CD4-positive, alpha-beta memory T cell (primary cell): Measurements from ENCODE around the gene MPND. TPM values are rescaled to one million over a fixed set of nuclear protein-coding genes. Genes with fewer than 3 reads are reported as not detected.
A peak's percentile ranks its signal among the peaks of the same experiment; 100 is the strongest.

ENCODE experiments used
- CTCF ChIA-PET: fragments of 350-600 bp; sonication (Branson Sonifier 250); formaldehyde crosslinking; loops from one replicate; lab custom pipeline; 2021; ENCODE audit warnings: inconsistent platforms; ENCODE audit not compliant: partially characterized antibody; lab: Charles Lee
- POLR2A ChIA-PET: fragments of 350-600 bp; sonication (Branson Sonifier 250); formaldehyde crosslinking; loops from one replicate; lab custom pipeline; 2021; ENCODE audit not compliant: partially characterized antibody; lab: Charles Lee
- DNase-seq, 5 donors: peaks; one replicate each; pipeline versions ENCODE4 v3.0.0 to v3.0.0-alpha.2; 2020 to 2022; ENCODE audit warnings: mixed read lengths in 1 of 5
- H3K27ac ChIP-seq: one replicate; pipeline ENCODE4 v1.7.0; 2013; ENCODE audit warnings: low read depth, low read length
- H3K27me3 ChIP-seq: 2 replicates; pipeline ENCODE4 v1.7.0; 2013; ENCODE audit warnings: mild to moderate bottlenecking, low read length, moderate library complexity; ENCODE audit not compliant: insufficient read depth
- H3K36me3 ChIP-seq: 2 replicates; pipeline ENCODE4 v1.7.0; 2013; ENCODE audit warnings: mild to moderate bottlenecking, low read length, moderate library complexity; ENCODE audit not compliant: insufficient read depth
- H3K4me1 ChIP-seq: 2 replicates; pipeline ENCODE4 v1.7.0; 2013; ENCODE audit warnings: mild to moderate bottlenecking, low read length, moderate library complexity; ENCODE audit not compliant: insufficient read depth
- H3K4me3 ChIP-seq, 2 donors: one replicate each; pipeline ENCODE4 v1.7.0; 2013; ENCODE audit warnings: low read length in 2 of 2, mild to moderate bottlenecking in 1 of 2
- H3K9me3 ChIP-seq, 2 donors: one replicate each; pipeline ENCODE4 v1.7.0; 2013; ENCODE audit warnings: low read length in 2 of 2, control low read depth in 1 of 2; ENCODE audit not compliant: control insufficient read depth in 1 of 2
- H3K27ac Mint-ChIP-seq, 7 donors: one replicate each; pipeline ENCODE4 v1.8.0; 2020 to 2021; ENCODE audit warnings: mixed read lengths in 7 of 7, mild to moderate bottlenecking in 6 of 7, inconsistent platforms in 3 of 7, moderate library complexity in 3 of 7
- H3K27me3 Mint-ChIP-seq, 2 donors: one replicate each; pipeline ENCODE4 v1.8.0; 2020 to 2021; ENCODE audit warnings: mixed read lengths in 2 of 2
- H3K36me3 Mint-ChIP-seq, 2 donors: one replicate each; pipeline ENCODE4 v1.8.0; 2020 to 2021; ENCODE audit warnings: mixed read lengths in 2 of 2, inconsistent platforms in 1 of 2, mild to moderate bottlenecking in 1 of 2
- H3K4me1 Mint-ChIP-seq, 4 donors: one replicate each; pipeline ENCODE4 v1.8.0; 2020 to 2021; ENCODE audit warnings: mixed read lengths in 4 of 4, mild to moderate bottlenecking in 1 of 4
- H3K4me3 Mint-ChIP-seq, 8 donors: one replicate each; pipeline ENCODE4 v1.8.0; 2020 to 2021; ENCODE audit warnings: mixed read lengths in 8 of 8, mild to moderate bottlenecking in 7 of 8, moderate library complexity in 6 of 8, inconsistent platforms in 3 of 8
- H3K9me3 Mint-ChIP-seq, 8 donors: one replicate each; pipeline ENCODE4 v1.8.0; 2020 to 2021; ENCODE audit warnings: mixed read lengths in 8 of 8, mild to moderate bottlenecking in 5 of 8, inconsistent platforms in 3 of 8, moderate library complexity in 1 of 8
- intact Hi-C: fragments of 100-400 bp; cut with micrococcal nuclease; formaldehyde crosslinking; loops from one replicate; pipeline ENCODE4 v1.15.1; 2023
- polyA plus RNA-seq, 2 donors: library from polyadenylated mRNA; unstranded; fragments of 300-500 nt; fragmentation: Illumina TruSeq; gene quantifications; one replicate each; pipeline ENCODE4 v1.2.3, GENCODE V29; 2021
- total RNA-seq, 2 experiments: library from RNA; stranded (reverse); gene quantifications; one replicate each; pipeline ENCODE4 v1.2.3, GENCODE V29; 2021

Gene MPND
- total and polyA plus RNA-seq, 4 experiments from 2014 or later = 3.5 to 27.0 (median 16.9) TPM

DNA sequence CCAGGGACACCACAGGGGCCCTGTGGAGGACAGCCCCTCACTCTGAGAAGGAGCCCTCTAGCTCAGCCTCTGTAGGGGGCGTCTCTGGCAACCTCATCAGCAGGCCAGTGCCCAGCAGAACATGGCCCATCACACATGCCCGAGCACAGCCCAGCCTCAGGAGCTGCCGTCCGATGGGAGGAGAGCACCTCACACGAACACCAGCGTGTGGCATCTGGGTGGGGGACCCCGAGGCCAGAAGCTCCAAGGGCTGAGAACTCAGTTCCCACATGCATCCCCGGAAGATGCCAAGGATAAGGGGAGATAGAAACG, 45.7 kb downstream of the MPND start:
- no peaks in the 10 kb centered on the region for H3K27me3 ChIP-seq
- Mint-ChIP-seq H3K4me3 (no peak overlapping the region), H3K9me3 (no peaks in the 10 kb centered on the region), H3K27ac (peak overlapping the region in 1 of 7 donors; percentile 89), H3K36me3 (peaks cover 7 to 17% of the 10 kb centered on the region in 2 donors), H3K27me3 (no peaks in the 10 kb centered on the region), H3K4me1 (peaks cover 11 to 46% (median 27%) of the 10 kb centered on the region in 4 donors)
- no peaks in the 10 kb centered on the region for H3K9me3 ChIP-seq
- CTCF ChIA-PET = interaction anchor here (1.1 kb wide), 1 partner anchor 9 kb away, joined by 3 read pairs; no protein-coding TSS in a partner anchor
- H3K27ac ChIP-seq = no peak overlapping the region
- H3K36me3 ChIP-seq = peaks cover 8% of the 10 kb centered on the region
- POLR2A ChIA-PET = interaction anchor here (1.5 to 1.7 kb wide), 2 partner anchors 11 to 19 kb away, joined by 4 to 5 read pairs; partner anchors contain the start of gene SH3GL1
- no peak for DNase-seq
- peaks cover 37% of the 10 kb centered on the region for H3K4me1 ChIP-seq
- H3K4me3 ChIP-seq = no peak overlapping the region
- intact Hi-C loops = no loop called here

- Mint-ChIP-seq H3K27me3 (no peaks in the 10 kb centered on the region), H3K4me3 (no peak overlapping the region), H3K36me3 (peaks cover 12 to 23% of the 10 kb centered on the region in 2 donors), H3K4me1 (peaks cover 16 to 50% (median 32%) of the 10 kb centered on the region in 4 donors), H3K9me3 (no peaks in the 10 kb centered on the region), H3K27ac (peak overlapping the region in 1 of 7 donors; percentile 89)
- DNase-seq = no peak
- ChIA-PET CTCF (interaction anchor here (1.1 kb wide), 1 partner anchor 9 kb away, joined by 3 read pairs; no protein-coding TSS in a partner anchor), POLR2A (interaction anchor here (1.5 to 1.7 kb wide), 2 partner anchors 11 to 20 kb away, joined by 4 to 5 read pairs; partner anchors contain the start of gene SH3GL1)
- intact Hi-C loops = no loop called here
- peak overlapping the region; percentile 23 for H3K27ac ChIP-seq
- H3K36me3 ChIP-seq = peaks cover 5% of the 10 kb centered on the region
- H3K4me1 ChIP-seq = peaks cover 43% of the 10 kb centered on the region
- H3K9me3 ChIP-seq = no peaks in the 10 kb centered on the region
- no peaks in the 10 kb centered on the region for H3K27me3 ChIP-seq
- H3K4me3 ChIP-seq = no peak overlapping the region
Observed at GRCh38 chr19:4389511-4390016, 46.2 kb downstream of the MPND start.

GRCh38 chr19:4390017-4390566, 46.7 kb downstream of the MPND start:
- intact Hi-C loops = no loop called here
- Mint-ChIP-seq H3K36me3 (peaks cover 13 to 26% of the 10 kb centered on the region in 2 donors), H3K4me1 (peaks cover 20 to 55% (median 36%) of the 10 kb centered on the region in 4 donors), H3K9me3 (no peaks in the 10 kb centered on the region), H3K27ac (peak overlapping the region; percentile 13 to 92 (median 64)), H3K27me3 (no peaks in the 10 kb centered on the region), H3K4me3 (peak overlapping the region in 5 of 8 donors; percentile 1 to 80 (median 52))
- H3K36me3 ChIP-seq = peaks cover 5% of the 10 kb centered on the region
- H3K27me3 ChIP-seq = no peaks in the 10 kb centered on the region
- H3K27ac ChIP-seq = peak overlapping the region; percentile 23
- H3K4me1 ChIP-seq = peaks cover 48% of the 10 kb centered on the region
- POLR2A ChIA-PET = interaction anchor here (1.3 to 2.1 kb wide), 3 partner anchors 10 to 20 kb away, joined by 3 to 6 read pairs (median 4); partner anchors contain the start of gene SH3GL1
- DNase-seq = no peak
- H3K4me3 ChIP-seq = no peak overlapping the region
- CTCF ChIA-PET = interaction anchor here (1.0 kb wide), 2 partner anchors 20 to 37 kb away, joined by 3 read pairs; no protein-coding TSS in a partner anchor
- H3K9me3 ChIP-seq = no peaks in the 10 kb centered on the region

GRCh38 chr19:4390567-4391305, 47.4 kb downstream of the MPND start:
- peak overlapping the region in 6 of 7 donors; percentile 13 to 92 (median 62) for H3K27ac Mint-ChIP-seq
- no peaks in the 10 kb centered on the region for H3K27me3 Mint-ChIP-seq
- Histone ChIP-seq H3K27me3 (no peaks in the 10 kb centered on the region), H3K36me3 (peaks cover 5% of the 10 kb centered on the region), H3K9me3 (no peaks in the 10 kb centered on the region), H3K27ac (no peak overlapping the region), H3K4me3 (no peak overlapping the region), H3K4me1 (peaks cover 49% of the 10 kb centered on the region)
- intact Hi-C loops = no loop called here
- peaks cover 13 to 30% of the 10 kb centered on the region in 2 donors for H3K36me3 Mint-ChIP-seq
- CTCF ChIA-PET = interaction anchor here (1.0 kb wide), 2 partner anchors 21 to 38 kb away, joined by 3 read pairs; no protein-coding TSS in a partner anchor
- no peak for DNase-seq
- H3K4me1 Mint-ChIP-seq = peaks cover 20 to 60% (median 41%) of the 10 kb centered on the region in 4 donors
- no peaks in the 10 kb centered on the region for H3K9me3 Mint-ChIP-seq
- POLR2A ChIA-PET = interaction anchor here (1.3 to 2.1 kb wide), 2 partner anchors 10 to 19 kb away, joined by 3 to 6 read pairs; partner anchors contain the start of gene SH3GL1
- peak overlapping the region in 1 of 8 donors; percentile 59 for H3K4me3 Mint-ChIP-seq

DNA sequence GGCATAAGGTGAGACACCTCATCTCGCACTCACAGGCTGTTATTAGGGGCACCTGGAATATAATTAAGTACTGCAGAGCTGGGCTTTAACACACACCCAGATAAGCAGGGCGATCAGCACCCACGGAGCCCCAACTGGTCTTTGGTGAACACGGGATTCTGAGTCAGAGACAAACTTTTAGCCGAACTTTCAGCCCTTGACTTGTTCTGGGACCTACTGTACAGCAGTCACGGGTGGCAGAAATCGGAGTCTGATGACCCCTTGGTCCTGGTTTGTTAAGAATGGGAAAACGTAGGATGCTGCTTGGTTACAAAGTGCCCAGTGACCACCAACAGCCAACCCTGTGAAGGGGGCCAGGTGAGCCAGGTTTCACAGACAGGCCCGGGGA, 47.9 kb downstream of the MPND start:
- H3K9me3 ChIP-seq = no peaks in the 10 kb centered on the region
- H3K4me1 Mint-ChIP-seq = peaks cover 21 to 60% (median 41%) of the 10 kb centered on the region in 4 donors
- H3K4me3 Mint-ChIP-seq = no peak overlapping the region
- no peak overlapping the region for H3K27ac ChIP-seq
- peaks cover 49% of the 10 kb centered on the region for H3K4me1 ChIP-seq
- H3K9me3 Mint-ChIP-seq = no peaks in the 10 kb centered on the region
- intact Hi-C loops = no loop called here
- H3K27me3 Mint-ChIP-seq = no peaks in the 10 kb centered on the region
- peaks cover 5% of the 10 kb centered on the region for H3K36me3 ChIP-seq
- no peaks in the 10 kb centered on the region for H3K27me3 ChIP-seq
- no peak overlapping the region for H3K4me3 ChIP-seq
- POLR2A ChIA-PET = interaction anchor here (1.3 to 2.1 kb wide), 3 partner anchors 9 to 21 kb away, joined by 3 to 6 read pairs (median 5); partner anchors contain the start of gene SH3GL1
- H3K36me3 Mint-ChIP-seq = peaks cover 13 to 33% of the 10 kb centered on the region in 2 donors
- no peak for DNase-seq
- CTCF ChIA-PET = interaction anchor here (0.7 kb wide), 1 partner anchor 9 kb away, joined by 3 read pairs; the partner anchor contains the start of gene SH3GL1
- H3K27ac Mint-ChIP-seq = peak overlapping the region in 1 of 7 donors; percentile 19

- no peaks in the 10 kb centered on the region for H3K27me3 Mint-ChIP-seq
- no peak overlapping the region for H3K4me3 Mint-ChIP-seq
- no peak for DNase-seq
- peaks cover 9% of the 10 kb centered on the region for H3K36me3 ChIP-seq
- ChIA-PET CTCF (interaction anchor here (0.7 to 1.1 kb wide), 2 partner anchors 8 to 22 kb away, joined by 3 read pairs; partner anchors contain the start of gene SH3GL1), POLR2A (interaction anchor here (1.6 to 2.1 kb wide), 2 partner anchors 8 to 22 kb away, joined by 5 to 6 read pairs; partner anchors contain the start of gene SH3GL1)
- H3K4me1 ChIP-seq = peaks cover 53% of the 10 kb centered on the region
- H3K4me3 ChIP-seq = no peak overlapping the region
- no peaks in the 10 kb centered on the region for H3K9me3 ChIP-seq
- peaks cover 17 to 32% of the 10 kb centered on the region in 2 donors for H3K36me3 Mint-ChIP-seq
- H3K9me3 Mint-ChIP-seq = peaks cover 0 to 1% (median 0%) of the 10 kb centered on the region in 8 donors
- H3K27ac Mint-ChIP-seq = peak overlapping the region in 3 of 7 donors; percentile 19 to 80 (median 64)
- peaks cover 23 to 66% (median 46%) of the 10 kb centered on the region in 4 donors for H3K4me1 Mint-ChIP-seq
- no peak overlapping the region for H3K27ac ChIP-seq
- intact Hi-C loops = no loop called here
- no peaks in the 10 kb centered on the region for H3K27me3 ChIP-seq
Observed at GRCh38 chr19:4391701-4392483, 48.5 kb downstream of the MPND start.
